ENCODE data around the gene C1orf216. TPM values are rescaled to one million over a fixed set of nuclear protein-coding genes. Genes with fewer than 3 reads are reported as not detected.

C1orf216 gene
- total RNA-seq, 4 donors from 2014 or later: 6.4 to 14.8 (median 12.5) TPM

DNA sequence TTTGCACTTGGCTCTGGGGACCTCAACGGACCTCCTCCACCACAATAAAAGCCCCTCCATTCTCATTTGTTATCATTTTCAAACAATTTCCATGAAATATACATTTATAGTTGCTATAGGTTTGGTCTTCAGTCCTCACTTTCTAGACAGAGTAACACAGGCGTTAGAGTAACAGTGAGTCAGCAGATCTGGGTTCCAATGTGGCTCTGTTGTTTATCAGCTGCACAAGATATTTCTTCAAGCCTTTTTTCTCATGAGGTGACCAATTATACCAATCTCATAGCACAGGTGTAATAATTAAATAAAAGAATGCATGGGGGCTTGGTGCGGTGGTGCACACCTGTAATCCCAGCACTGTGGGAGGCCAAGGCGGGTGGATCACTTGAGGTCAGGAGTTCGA lies 44.6 kb downstream of the C1orf216 start:
- TF ChIP-seq, protein P1, sequence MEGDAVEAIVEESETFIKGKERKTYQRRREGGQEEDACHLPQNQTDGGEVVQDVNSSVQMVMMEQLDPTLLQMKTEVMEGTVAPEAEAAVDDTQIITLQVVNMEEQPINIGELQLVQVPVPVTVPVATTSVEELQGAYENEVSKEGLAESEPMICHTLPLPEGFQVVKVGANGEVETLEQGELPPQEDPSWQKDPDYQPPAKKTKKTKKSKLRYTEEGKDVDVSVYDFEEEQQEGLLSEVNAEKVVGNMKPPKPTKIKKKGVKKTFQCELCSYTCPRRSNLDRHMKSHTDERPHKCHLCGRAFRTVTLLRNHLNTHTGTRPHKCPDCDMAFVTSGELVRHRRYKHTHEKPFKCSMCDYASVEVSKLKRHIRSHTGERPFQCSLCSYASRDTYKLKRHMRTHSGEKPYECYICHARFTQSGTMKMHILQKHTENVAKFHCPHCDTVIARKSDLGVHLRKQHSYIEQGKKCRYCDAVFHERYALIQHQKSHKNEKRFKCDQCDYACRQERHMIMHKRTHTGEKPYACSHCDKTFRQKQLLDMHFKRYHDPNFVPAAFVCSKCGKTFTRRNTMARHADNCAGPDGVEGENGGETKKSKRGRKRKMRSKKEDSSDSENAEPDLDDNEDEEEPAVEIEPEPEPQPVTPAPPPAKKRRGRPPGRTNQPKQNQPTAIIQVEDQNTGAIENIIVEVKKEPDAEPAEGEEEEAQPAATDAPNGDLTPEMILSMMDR (IDR thresholded peaks at IDR 0.05; ENCODE audit: low read depth): no peak

DNA sequence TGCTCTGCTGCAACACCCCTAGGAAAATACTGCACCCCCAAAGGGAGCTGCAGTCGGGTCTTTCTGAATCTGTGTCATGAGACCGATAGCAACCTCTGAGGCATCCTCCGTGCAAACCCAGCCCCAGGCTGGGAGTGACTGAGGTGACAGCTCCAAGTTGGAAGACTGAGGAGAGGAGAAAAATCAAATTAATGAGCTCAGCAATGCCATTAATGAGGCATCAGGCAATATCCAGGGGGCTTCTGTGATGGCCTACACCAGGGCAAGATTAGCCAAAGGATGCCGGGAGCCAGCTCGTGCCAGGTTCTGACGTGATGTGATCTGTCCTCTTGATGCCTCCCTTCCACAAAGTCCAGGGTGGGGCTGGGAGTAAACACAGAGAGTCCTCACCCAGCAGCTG lies 46.6 kb downstream of the C1orf216 start:
- TF ChIP-seq, protein P1 (IDR thresholded peaks at IDR 0.05; ENCODE audit: low read depth): no peak

DNA sequence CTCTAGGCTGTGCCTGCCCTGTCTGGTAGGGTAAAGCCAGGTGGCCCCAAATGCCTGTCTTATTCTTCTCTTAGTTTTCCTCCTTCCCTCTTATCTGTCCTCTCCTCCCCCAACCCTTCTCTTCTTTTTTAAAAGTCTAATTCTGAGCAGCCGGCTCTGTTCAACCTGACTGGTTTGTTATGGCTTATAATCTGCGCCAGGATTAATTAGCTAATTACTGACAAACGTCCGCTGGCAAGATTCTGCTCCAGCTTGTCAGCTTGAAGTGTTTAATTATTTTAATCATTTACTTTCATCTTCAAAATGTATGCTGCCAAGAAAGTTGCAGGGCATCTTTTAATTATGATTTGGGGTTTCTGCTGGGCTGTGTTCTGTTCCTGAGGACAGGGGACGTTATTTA lies 50.2 kb downstream of the C1orf216 start:
- TF ChIP-seq, protein P1 (IDR thresholded peaks at IDR 0.05; ENCODE audit: low read depth): no peak

DNA sequence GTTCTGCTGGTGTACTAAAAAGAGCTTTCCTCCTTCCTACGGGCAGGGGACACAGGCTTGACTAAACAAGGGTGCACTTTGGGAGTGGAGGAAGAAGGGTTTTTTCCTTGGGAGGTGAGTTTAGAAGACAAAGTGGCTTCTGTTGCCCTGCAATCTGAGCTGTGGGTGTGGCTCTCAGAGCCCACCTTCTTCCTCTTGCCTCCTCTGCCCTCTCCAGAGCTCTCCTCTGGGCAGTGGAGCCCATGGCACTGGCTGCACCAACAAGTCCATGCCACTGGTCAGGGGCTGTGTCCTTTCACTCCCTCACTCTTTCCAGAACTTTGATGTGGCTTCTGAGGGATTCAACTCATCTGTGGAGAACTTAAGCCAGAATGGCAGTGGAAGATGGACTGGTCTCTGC lies 51.8 kb downstream of the C1orf216 start:
- TF ChIP-seq, protein P1 (IDR thresholded peaks at IDR 0.05; ENCODE audit: low read depth): no peak

DNA sequence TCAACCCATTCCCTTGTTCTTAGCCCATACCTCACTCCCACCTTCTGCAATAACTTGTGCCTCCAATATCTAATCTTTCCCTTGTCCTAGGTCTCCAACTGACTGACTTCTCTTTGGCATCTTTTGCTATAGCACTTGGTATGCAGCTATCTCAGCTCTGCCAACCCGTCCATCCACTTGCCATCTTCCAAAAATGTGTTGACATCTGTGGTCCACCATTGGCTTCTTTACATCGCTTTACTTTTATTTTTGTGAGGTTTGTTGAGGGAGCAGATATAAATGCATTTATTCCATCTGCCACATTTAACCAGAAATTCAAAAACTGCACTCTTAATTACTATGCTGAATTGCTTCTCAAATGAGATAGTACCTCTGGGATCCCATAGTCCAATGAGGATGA lies 52.5 kb downstream of the C1orf216 start:
- TF ChIP-seq, protein P1 (IDR thresholded peaks at IDR 0.05; ENCODE audit: low read depth): no peak

Other genes starting within 250 kb of the C1orf216 start
- gene KIAA0319L, start 161.5 kb downstream of the C1orf216 start, total RNA-seq: 10 to 100 TPM; 35.9 to 77.6 (median 61.8) TPM
- 10 to 100 TPM in 1 of 4 donors, 1 to 10 TPM in 3; 6.3 to 10.5 (median 7.9) TPM for gene NCDN, start 161.1 kb downstream of the C1orf216 start, total RNA-seq
- gene TFAP2E, start 145.6 kb downstream of the C1orf216 start, total RNA-seq: 1 to 10 TPM in 1 of 4 donors, under 1 TPM in 2, not detected in 1; 0.22 to 1.5 (median 0.57) TPM
- 10 to 100 TPM; 26.9 to 42.7 (median 30.0) TPM for gene PSMB2, start 77.4 kb downstream of the C1orf216 start, total RNA-seq
- gene CLSPN, start 51.1 kb upstream of the C1orf216 start, total RNA-seq: 1 to 10 TPM in 1 of 4 donors, under 1 TPM in 3; 0.33 to 1.9 (median 0.50) TPM
- 10 to 100 TPM; 18.1 to 23.6 (median 18.7) TPM for gene AGO4, start 89.1 kb upstream of the C1orf216 start, total RNA-seq
- gene AGO1, start 164.3 kb upstream of the C1orf216 start, total RNA-seq: 10 to 100 TPM; 13.2 to 26.3 (median 20.1) TPM
- 10 to 100 TPM; 22.2 to 29.7 (median 25.6) TPM for gene AGO3, start 212.2 kb upstream of the C1orf216 start, total RNA-seq

Measured in subcutaneous adipose tissue (tissue), 4 donors.